Activated naive CD4-positive, alpha-beta T cell treated with Interleukin-2 at 50 U/mL for 16 hours (primary cell): ENCODE results near the gene CTNND2.

Source experiments
- DNase-seq: peaks from one replicate; pipeline ENCODE4 v3.0.0-alpha.2; 2020

CTNND2 gene

DNA sequence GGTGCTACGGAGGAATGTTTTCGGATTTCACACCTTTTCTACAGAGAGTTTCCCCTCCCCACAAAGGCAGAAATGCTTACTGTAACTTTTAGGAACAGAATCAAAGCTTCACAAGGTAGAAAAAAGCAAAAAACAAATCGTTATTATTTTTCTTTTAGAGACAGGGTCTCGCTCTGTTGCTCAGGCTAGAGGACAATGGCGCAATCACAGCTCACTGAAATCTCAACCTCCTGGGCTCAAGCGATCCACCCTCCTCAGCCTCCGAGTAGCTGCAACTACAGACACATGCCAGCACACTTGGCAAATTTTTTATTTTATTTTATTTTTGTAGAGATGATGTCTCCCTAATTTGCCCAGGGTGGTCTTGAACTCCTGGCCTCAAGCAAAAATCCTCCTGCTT lies 394.5 kb downstream of the CTNND2 start:
- no peak for DNase-seq

GRCh38 chr5:11507156-11507910 lies 396.9 kb downstream of the CTNND2 start:
- no peak for DNase-seq

DNA sequence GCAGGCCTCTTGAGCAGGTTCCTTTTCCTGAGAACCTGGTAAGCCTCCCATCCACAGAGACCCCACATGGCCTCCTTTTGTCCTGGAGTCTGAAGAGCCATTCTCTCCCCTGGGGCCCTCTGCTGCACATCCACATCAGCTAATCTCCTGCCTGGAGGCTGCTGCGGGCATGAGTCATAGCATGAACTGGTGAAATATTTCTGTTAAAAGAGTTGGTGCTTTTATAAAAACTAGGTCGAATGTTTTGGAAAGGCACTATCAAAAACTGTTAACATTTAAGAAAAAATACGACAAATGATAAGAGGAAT lies 399.4 kb downstream of the CTNND2 start:
- DNase-seq = no peak

DNA sequence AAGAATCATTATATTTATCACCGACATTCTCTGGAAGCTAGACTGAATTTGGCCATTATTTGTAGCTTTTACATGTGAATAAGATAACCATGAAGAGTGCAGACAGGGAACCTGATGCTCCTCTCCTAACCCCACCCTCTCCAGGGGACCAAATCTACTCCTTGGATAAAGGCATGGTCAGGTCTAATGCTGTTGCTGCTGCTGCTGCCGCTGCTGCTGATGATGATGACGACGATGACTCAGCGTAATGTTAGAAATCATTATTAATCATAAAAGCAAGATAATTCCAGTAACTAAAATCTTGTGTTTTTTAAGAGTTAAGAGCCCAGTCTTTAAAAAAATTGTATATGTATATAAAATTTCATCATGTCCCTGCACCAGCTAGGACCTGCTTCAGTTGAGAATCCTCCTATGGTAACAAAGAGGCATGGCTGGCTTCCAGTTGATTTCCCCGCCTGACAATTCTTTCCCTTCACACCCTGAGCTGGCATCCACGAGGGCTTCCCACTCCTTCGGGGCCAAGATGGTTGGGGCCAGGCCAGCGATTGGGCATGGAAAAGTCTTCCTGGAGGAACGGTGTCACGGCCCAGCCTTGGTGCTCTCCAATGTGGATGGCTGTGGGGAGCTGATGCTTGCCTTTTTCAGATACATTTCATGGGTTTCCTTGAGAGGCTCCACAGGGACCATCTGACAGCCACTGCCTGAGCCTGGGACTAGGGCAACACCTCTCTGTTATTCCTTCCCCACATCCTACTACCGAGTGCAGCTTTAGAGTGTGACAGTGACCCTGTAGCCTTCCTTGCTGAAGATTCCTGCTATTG lies 400.0 kb downstream of the CTNND2 start:
- no peak for DNase-seq

GRCh38 chr5:11502783-11503182 lies 401.5 kb downstream of the CTNND2 start:
- DNase-seq = no peak

- DNase-seq = no peak
These were observed 406.6 kb downstream of the CTNND2 start for GRCh38 chr5:11497651-11498050.

- DNase-seq = no peak
These were observed 408.0 kb downstream of the CTNND2 start for GRCh38 chr5:11496137-11496719.

- DNase-seq = no peak
These were observed 409.9 kb downstream of the CTNND2 start for GRCh38 chr5:11494340-11494739.

GRCh38 chr5:11491404-11492075 lies 412.7 kb downstream of the CTNND2 start:
- DNase-seq = no peak

- no peak for DNase-seq
These were observed 420.6 kb downstream of the CTNND2 start for GRCh38 chr5:11483630-11484029.

- DNase-seq = no peak
These were observed 422.2 kb downstream of the CTNND2 start for GRCh38 chr5:11482011-11482410.

GRCh38 chr5:11477786-11478185 lies 426.5 kb downstream of the CTNND2 start:
- no peak for DNase-seq

DNA sequence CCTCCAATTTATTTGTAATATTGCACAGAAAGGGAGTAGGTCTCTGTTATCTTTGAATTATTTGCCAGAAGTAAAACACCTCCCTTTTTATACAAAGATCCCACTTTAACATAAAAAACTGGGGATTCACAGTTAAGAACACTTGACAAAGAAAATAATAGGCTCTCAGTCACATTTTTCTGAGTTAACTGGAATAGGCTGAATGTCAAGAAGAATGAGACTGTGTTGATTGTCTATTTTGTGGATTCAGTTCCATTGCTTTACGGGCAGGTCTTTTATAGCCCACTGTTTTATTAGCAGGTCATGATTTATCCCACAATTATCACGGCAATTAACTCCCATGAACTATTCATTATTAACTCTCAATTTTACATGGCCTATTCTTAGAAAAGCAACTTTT lies 427.4 kb downstream of the CTNND2 start:
- no peak for DNase-seq

GRCh38 chr5:11468334-11469039 lies 435.8 kb downstream of the CTNND2 start:
- DNase-seq = no peak

DNA sequence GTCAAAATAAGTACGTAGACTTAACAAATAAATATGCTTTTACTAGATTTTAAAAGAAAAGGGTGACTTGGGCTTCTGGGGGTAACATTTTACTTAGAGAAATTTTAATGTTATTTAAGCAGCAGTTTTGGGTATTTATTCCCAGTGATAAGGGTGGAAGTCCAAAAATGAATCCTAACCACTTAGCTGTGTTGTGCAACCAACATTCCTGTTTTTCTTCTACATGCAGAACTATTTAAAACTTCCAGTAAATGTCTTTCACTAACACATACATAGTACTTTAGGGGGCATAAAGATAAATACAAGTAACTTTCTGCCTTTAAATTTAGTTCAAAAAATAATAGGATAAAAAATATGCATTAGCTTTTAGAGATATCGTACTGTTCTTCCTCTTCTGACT lies 436.7 kb downstream of the CTNND2 start:
- no peak for DNase-seq

DNA sequence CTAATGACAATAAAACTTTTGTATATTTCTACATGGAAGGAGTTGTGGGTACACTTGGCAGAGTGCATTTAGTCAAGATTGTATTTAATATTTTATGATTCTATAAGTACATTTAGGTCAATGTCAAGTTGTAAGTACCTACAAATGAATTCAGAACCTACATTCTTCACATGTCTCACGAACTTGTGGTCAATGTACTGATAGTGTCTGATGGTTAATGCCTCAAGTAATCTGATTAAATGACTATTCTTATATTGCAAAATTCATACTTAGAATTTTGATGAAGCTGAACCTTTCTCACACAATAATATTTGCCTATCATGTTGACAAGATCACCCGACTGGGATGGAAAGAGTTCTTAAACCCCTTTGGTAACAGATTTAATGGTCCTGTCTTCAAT lies 444.5 kb downstream of the CTNND2 start:
- no peak for DNase-seq

- no peak for DNase-seq
These were observed 448.7 kb downstream of the CTNND2 start for GRCh38 chr5:11455505-11455904.

DNA sequence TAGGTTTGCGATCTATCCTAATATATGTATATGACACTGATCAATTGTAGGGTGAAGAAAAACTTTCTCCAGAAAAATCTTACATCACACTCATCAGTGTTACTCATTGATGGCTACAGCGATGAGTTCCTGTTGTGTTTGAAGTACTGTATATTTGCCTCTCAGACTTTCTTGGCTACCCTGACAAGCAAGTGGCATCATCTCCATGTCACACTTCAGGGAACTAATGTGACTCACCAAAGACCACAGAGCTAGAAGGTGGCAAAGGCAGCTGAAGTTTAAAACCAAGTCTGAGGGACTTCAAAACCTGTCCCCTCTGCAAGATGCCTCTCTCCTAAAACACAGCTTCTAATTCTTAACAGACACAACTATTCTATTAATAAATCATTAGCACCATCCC lies 451.4 kb downstream of the CTNND2 start:
- no peak for DNase-seq

DNA sequence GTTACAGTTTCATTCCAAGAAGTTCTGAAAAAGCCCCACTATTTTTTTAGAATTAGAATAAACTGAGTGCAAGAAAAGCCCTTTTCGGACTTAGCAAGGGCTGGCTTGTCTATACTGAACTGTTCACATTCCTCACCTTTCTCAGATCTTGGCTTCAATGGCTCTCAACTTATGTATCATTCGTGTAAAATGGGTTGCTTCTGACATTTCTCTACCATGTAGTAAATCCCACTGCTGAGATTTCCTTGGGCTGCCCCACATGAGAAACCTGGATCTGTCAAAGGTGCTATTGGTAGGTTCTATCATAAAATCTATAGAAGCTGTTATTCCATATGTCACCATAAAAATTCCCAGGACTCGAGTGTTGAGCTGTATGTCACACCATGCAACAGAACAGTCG lies 454.3 kb downstream of the CTNND2 start:
- no peak for DNase-seq

GRCh38 chr5:11449217-11449616 lies 455.0 kb downstream of the CTNND2 start:
- no peak for DNase-seq

DNA sequence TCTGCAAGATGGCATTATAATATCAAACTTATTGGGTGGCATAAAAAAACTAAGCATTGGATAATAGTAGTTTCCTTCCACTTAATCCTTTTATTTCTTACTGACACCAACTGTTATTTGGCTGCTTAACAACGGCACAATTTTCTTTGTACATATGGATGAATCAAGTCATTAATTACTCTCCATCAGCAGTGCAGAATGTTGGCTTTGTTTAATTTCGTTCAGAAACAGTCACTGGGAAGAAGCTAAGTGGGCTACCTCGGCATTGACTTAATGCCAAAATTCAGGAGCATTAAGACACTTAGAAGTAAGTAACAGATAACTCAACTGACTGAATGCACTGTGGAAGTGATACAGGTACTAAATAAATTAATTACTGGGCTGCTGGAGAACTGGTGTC lies 460.4 kb downstream of the CTNND2 start:
- no peak for DNase-seq

DNA sequence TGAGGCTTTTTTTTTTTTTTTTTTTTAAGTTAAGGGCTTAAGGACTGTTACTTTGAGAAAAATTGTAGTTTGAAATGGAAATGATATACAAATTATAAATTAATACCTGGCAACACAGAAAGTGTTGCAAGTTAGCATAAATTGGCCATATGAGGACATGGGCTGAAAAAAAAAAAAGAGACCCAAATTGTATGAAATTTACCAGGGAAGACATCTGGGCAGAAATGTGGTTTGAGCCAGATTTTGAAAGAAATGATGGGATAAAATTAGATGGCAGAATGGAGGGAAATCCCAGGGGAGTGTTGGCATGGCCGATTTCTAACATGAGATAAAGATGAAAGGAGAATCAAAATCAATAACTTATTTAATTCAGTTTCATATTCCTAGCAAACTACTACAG lies 472.1 kb downstream of the CTNND2 start:
- no peak for DNase-seq

- DNase-seq = no peak
These were observed 475.0 kb downstream of the CTNND2 start for GRCh38 chr5:11429254-11429653.
